Liver (tissue), 9 donors: Measurements from ENCODE around the gene ST6GALNAC2. TPM values are rescaled to one million over a fixed set of nuclear protein-coding genes. Genes with fewer than 3 reads are reported as not detected.

Experiments
- DNase-seq: peaks from one replicate; pipeline ENCODE4 v3.0.0-alpha.2; 2017; ENCODE audit warnings: low spot score
- H3K27ac ChIP-seq, 2 donors: one replicate each; pipeline ENCODE4 v1.7.0; 2013; ENCODE audit warnings: inconsistent platforms in 2 of 2, low read length in 2 of 2, control low read depth in 1 of 2, low read depth in 1 of 2, mild to moderate bottlenecking in 1 of 2
- H3K27me3 ChIP-seq, 4 donors: one replicate each; pipeline versions ENCODE4 v1.6.1 to v1.7.0; 2013; ENCODE audit warnings: low read length in 3 of 4, inconsistent platforms in 1 of 4, mild to moderate bottlenecking in 1 of 4, moderate library complexity in 1 of 4; ENCODE audit not compliant: control insufficient read depth in 4 of 4, insufficient read depth in 4 of 4
- H3K36me3 ChIP-seq, 4 donors: one replicate each; pipeline versions ENCODE4 v1.6.1 to v1.7.0; 2013; ENCODE audit warnings: low read length in 3 of 4, mild to moderate bottlenecking in 3 of 4, low read depth in 1 of 4, moderate library complexity in 1 of 4; ENCODE audit not compliant: control insufficient read depth in 4 of 4, insufficient read depth in 3 of 4
- H3K4me1 ChIP-seq, 4 donors: one replicate each; pipeline versions ENCODE4 v1.6.1 to v1.7.0; 2013; ENCODE audit warnings: low read length in 3 of 4, mild to moderate bottlenecking in 3 of 4, moderate library complexity in 1 of 4; ENCODE audit not compliant: control insufficient read depth in 4 of 4, insufficient read depth in 4 of 4
- H3K4me3 ChIP-seq, 3 donors: one replicate each; pipeline versions ENCODE4 v1.6.1 to v1.7.0; 2013; ENCODE audit warnings: low read length in 3 of 3, control low read depth in 1 of 3, low read depth in 1 of 3, mild to moderate bottlenecking in 1 of 3
- H3K9ac ChIP-seq, 2 donors: one replicate each; pipeline ENCODE4 v1.7.0; 2013; ENCODE audit warnings: low read length in 2 of 2, mild to moderate bottlenecking in 2 of 2, moderate library complexity in 2 of 2, control low read depth in 1 of 2, low read depth in 1 of 2
- H3K9me3 ChIP-seq, 4 donors: one replicate each; pipeline versions ENCODE4 v1.6.1 to v1.7.0; 2013; ENCODE audit warnings: low read length in 3 of 4; ENCODE audit not compliant: control insufficient read depth in 4 of 4
- ATF3 ChIP-seq: IDR thresholded peaks from 2 replicates; pipeline ENCODE4 v1.6.1; 2016; ENCODE audit warnings: antibody characterized with exemption
- CTCF ChIP-seq: fragments of 150-350 bp; IDR thresholded peaks from 2 replicates; pipeline ENCODE4 v1.5.1; 2017; ENCODE audit warnings: improper control_type of control experiment, low read depth, low read length; ENCODE audit not compliant: missing input control
- EGR1 ChIP-seq, 2 donors: IDR thresholded peaks; 2 replicates each; pipeline ENCODE4 v1.6.1; 2016 to 2018; ENCODE audit warnings: antibody characterized with exemption in 2 of 2, low read depth in 2 of 2
- FOXA1 ChIP-seq: IDR thresholded peaks from 2 replicates; pipeline ENCODE4 v1.6.1; 2016; ENCODE audit warnings: antibody characterized with exemption
- FOXA2 ChIP-seq: IDR thresholded peaks from 2 replicates; pipeline ENCODE4 v1.6.1; 2016; ENCODE audit warnings: antibody characterized with exemption
- GABPA ChIP-seq, 2 donors: IDR thresholded peaks in 1 of 2; conservative IDR thresholded peaks in 1 of 2; 2 replicates each; pipeline ENCODE4 v1.6.1; 2016; ENCODE audit warnings: antibody characterized with exemption in 2 of 2, mild to moderate bottlenecking in 1 of 2, moderate library complexity in 1 of 2
- HNF4A ChIP-seq, 2 donors: conservative IDR thresholded peaks; 2 replicates each; pipeline ENCODE4 v1.6.1; 2016; ENCODE audit warnings: antibody characterized with exemption in 2 of 2, mild to moderate bottlenecking in 2 of 2
- HNF4G ChIP-seq: IDR thresholded peaks from 2 replicates; pipeline ENCODE4 v1.6.1; 2016; ENCODE audit warnings: antibody characterized with exemption
- JUND ChIP-seq, 2 donors: IDR thresholded peaks; 2 replicates each; pipeline ENCODE4 v1.6.1; 2016; ENCODE audit warnings: antibody characterized with exemption in 2 of 2
- MAX ChIP-seq: IDR thresholded peaks from 2 replicates; pipeline ENCODE4 v1.6.1; 2016; ENCODE audit warnings: antibody characterized with exemption
- NR2F2 ChIP-seq: IDR thresholded peaks from 2 replicates; pipeline ENCODE4 v1.6.1; 2016; ENCODE audit warnings: antibody characterized with exemption
- RAD21 ChIP-seq, 2 donors: IDR thresholded peaks; 2 replicates each; pipeline ENCODE4 v1.6.1; 2016; ENCODE audit warnings: antibody characterized with exemption in 2 of 2, mild to moderate bottlenecking in 2 of 2
- REST ChIP-seq: IDR thresholded peaks from 2 replicates; pipeline ENCODE4 v1.6.1; 2016; ENCODE audit warnings: antibody characterized with exemption, mild to moderate bottlenecking
- RXRA ChIP-seq, 2 donors: IDR thresholded peaks; 2 replicates each; pipeline ENCODE4 v1.6.1; 2017 to 2018; ENCODE audit warnings: antibody characterized with exemption in 2 of 2, mild to moderate bottlenecking in 1 of 2
- SP1 ChIP-seq: IDR thresholded peaks from 2 replicates; pipeline ENCODE4 v1.6.1; 2018; ENCODE audit warnings: antibody characterized with exemption, mild to moderate bottlenecking
- TAF1 ChIP-seq: conservative IDR thresholded peaks from 2 replicates; pipeline ENCODE4 v1.6.1; 2016; ENCODE audit warnings: antibody characterized with exemption, mild to moderate bottlenecking
- YY1 ChIP-seq: IDR thresholded peaks from 2 replicates; pipeline ENCODE4 v1.6.1; 2016; ENCODE audit warnings: antibody characterized with exemption, mild to moderate bottlenecking
- ZBTB33 ChIP-seq: IDR thresholded peaks from 2 replicates; pipeline ENCODE4 v1.6.1; 2016; ENCODE audit warnings: antibody characterized with exemption
- WGBS: extraction: QIAGEN DNeasy Blood & Tissue Kit; methylation state at CpG from one replicate; pipeline ENCODE4 v1.1.7; 2013; 5-methylcytosine and 5-hydroxymethylcytosine counted together
- polyA plus RNA-seq, 2 donors: library from polyadenylated mRNA; stranded (reverse) in 1 of 2; unstranded in 1 of 2; fragments of 200-250 nt in 1 of 2; fragments of >200 nt in 1 of 2; fragmentation: Nextera tagmentation in 1 of 2; extraction: Ambion mirVana in 1 of 2; gene quantifications; one replicate each; pipeline versions ENCODE4 v1.2.1 to v1.2.3, GENCODE V29; 2013 to 2015
- total RNA-seq, 2 donors: library from RNA; depleted of rRNA; stranded (reverse); fragments of >200 nt; gene quantifications; one replicate each; pipeline ENCODE4 v1.2.3, GENCODE V29; 2014
- donor health status: healthy.
- donor health status: healthy.
- donor health status: healthy.
- donor health status: healthy.
- donor health status: healthy.

The ST6GALNAC2 gene
- total and polyA plus RNA-seq, 4 donors, result 0.52 to 2.6 (median 1.1) TPM

- DNase-seq, result no peak
- H3K4me1 ChIP-seq, result peaks cover 10 to 51% (median 41%) of the 10 kb centered on the region in 4 donors
- no peak overlapping the region for H3K9ac ChIP-seq
- no peaks in the 10 kb centered on the region for H3K36me3 ChIP-seq
- TF ChIP-seq HNF4G (no peak), RXRA (IDR thresholded peaks at IDR 0.05) (no peak), HNF4A (conservative IDR thresholded peaks at IDR 0.05) (no peak), MAX (no peak), EGR1 (IDR thresholded peaks at IDR 0.05; ENCODE audit: low read depth in 2 of 2) (no peak), ATF3 (no peak), REST (no peak), ZBTB33 (no peak), JUND (IDR thresholded peaks at IDR 0.05) (no peak), FOXA1 (no peak), RAD21 (IDR thresholded peaks at IDR 0.05) (no peak), FOXA2 (no peak), CTCF (no peak), NR2F2 (no peak), TAF1 (no peak), YY1 (no peak), SP1 (no peak), GABPA (IDR thresholded peaks at IDR 0.05 in 1 of 2, conservative IDR thresholded peaks at IDR 0.05 in 1 of 2) (no peak)
- 79% methylated on average over 4 of the region's 4 CpGs for WGBS
- no peak overlapping the region for H3K27ac ChIP-seq
- H3K27me3 ChIP-seq, result no peaks in the 10 kb centered on the region
- H3K4me3 ChIP-seq, result no peak overlapping the region
- no peaks in the 10 kb centered on the region for H3K9me3 ChIP-seq
Observed at GRCh38 chr17:76551685-76552084, 34.0 kb downstream of the ST6GALNAC2 start.
